HPDE6-E6E7 (cell line): ENCODE results near the gene GFAP.

Experiments used
- DNase-seq: peaks from one replicate; pipeline ENCODE4 v3.0.0; 2011; ENCODE audit warnings: missing footprints; ENCODE audit errors: extremely low spot score

The GFAP gene

DNA sequence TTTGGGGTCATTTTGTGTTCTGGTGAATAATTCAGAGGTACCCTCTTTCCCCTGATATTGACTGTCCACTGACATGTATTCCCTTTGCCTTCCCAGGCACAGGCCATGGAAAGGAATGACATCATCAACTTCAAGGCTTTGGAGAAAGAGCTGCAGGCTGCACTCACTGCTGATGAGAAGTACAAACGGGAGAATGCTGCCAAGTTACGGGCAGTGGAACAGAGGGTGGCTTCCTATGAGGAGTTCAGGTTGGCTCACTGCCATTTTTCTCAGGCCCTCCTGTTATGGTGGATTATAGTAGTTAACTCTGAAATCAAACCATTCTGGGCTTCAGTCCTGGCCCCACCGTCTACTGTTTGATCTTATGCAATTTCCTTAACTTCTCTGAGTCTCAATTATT, 14.4 kb downstream of the GFAP start:
- DNase-seq, result no peak

DNA sequence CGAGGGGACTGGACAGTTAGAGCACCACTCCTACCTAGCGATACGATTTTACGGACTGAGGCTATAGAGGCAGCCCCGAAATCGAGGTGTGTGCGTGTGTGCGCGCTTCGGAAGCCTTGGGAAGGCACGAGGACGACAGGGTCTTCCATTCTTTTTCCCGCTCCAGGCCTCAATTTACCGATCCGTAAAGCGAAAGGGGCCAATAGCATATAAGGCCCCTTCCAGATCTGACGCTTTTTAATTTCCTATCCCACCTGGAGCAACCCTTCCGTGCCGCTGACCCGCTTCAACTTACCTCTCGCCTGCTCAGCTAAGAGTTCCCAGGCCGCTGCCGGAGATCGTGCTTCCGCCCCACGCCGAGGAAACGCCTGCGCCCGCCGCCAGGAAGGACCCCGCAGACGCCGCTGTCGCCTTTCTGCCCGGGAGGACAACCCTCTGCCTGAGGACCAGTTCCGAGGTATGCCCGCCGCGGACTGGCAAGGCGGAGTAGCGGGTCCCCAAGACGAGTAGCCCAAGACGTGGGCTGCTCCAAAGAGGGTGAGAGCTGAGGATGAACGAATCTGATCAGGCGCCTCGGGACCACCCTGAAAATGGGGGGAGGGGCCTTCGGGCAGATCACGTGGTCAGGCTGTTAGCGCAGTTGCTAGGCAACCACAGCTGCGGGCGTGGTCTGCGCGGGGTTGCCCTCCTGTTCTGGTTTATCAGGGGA, 16.1 kb downstream of the GFAP start, which contains the start of gene EFTUD2:
Gene EFTUD2, minus strand, starts transcription at position 372 of the 709 bp plus-strand sequence. CDS start 4,924 bp downstream, outside the sequence.
- peak; percentile 85 for DNase-seq

GRCh38 chr17:44898768-44899073, 16.6 kb downstream of the GFAP start:
- DNase-seq, result peak; percentile 32

- no peak for DNase-seq
These were observed 20.7 kb downstream of the GFAP start for GRCh38 chr17:44894642-44895041.

DNA sequence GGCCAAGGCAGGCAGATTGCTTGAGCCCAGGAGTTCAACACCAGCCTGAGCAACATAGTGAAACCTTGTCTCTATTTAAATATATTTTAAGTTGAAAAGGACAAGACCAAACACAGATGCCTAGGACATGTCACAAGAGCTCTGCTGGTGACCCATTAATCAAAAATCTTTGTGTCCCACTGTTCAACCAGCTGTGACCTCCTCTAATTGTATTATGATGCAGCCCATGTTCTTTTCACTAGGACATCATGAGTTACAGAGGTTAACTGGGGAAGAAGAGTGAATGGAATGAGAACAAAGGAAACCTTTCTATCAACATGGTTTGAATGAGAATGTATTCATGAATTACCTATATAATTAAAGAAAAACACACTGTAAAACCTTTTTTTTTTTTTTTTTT, 23.1 kb downstream of the GFAP start:
- DNase-seq, result no peak

- DNase-seq, result no peak
These were observed 26.3 kb downstream of the GFAP start for GRCh38 chr17:44889003-44889402.

- DNase-seq, result no peak
These were observed 27.0 kb downstream of the GFAP start for GRCh38 chr17:44887971-44888954.

DNA sequence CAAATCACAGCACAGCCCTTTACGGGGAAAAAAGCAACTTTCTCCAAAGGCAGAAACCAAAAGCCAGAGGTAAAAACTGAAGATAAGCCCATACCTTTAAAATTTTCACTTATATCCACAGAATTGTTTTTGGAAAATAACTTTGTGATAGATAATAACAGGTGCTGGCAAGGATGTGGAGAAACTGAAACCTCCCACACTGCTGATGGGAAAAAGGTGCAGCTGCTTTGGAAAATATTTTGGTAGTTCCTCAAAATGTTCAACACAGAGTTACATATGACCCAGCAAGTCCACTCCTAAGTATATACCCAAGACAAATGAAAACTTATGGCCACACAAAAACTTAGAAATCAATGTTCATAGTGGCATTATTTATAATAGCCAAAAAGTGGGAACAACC, 28.3 kb downstream of the GFAP start:
- DNase-seq, result no peak

- DNase-seq, result no peak
These were observed 30.4 kb downstream of the GFAP start for GRCh38 chr17:44884941-44885340.

- DNase-seq, result no peak
These were observed 34.2 kb downstream of the GFAP start for GRCh38 chr17:44881145-44881544.

GRCh38 chr17:44880062-44880461, 35.2 kb downstream of the GFAP start:
- no peak for DNase-seq

DNA sequence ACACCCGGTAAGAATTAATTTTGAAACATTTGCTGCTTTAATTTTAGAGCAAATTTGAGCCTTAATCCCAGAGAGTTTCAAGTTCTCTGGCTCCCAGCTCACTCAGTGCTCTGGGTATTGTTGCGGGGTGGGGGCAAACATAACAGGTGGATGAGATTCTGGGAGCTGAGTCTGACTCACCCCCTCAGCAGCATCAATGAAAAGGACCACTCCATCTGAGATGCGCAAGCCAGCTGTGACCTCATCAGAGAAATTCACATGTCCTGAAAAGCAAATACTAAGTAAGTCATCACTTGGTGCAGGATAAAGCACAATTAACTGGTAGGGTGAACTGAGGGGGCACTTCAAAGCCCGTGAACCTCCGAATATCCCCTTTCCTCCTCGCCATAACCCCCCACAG, 35.9 kb downstream of the GFAP start:
- DNase-seq, result no peak

DNA sequence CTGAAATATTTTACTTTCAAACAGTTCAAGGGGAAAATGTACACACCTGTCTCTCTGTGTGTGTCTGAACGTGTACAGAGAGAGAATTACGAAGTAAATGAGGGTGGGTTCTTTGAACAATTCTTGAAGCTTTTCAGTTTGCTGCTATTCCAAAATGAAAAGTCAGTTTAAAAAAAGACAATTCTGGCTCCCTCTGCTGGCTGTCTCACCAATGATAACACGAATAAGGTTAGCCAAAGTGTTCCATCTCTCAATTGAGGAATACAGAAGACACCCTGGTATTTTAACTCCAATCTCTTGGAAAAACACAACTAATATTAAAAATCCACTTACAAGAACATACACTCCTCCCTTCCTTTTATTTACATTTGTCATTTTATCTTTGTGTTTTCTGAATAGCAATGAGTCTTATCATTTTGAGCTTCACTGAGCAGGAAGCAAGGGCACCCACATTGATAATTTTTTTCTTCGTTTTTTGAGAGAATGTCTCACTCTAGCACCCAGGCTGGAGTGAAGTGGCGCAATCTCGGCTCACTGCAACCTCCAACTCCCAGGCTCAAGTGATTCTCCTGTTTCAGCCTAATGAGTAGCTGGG, 36.6 kb downstream of the GFAP start:
- DNase-seq, result peak; percentile 32

- no peak for DNase-seq
These were observed 38.2 kb downstream of the GFAP start for GRCh38 chr17:44877121-44877520.

GRCh38 chr17:44875761-44876160, 39.5 kb downstream of the GFAP start:
- no peak for DNase-seq

DNA sequence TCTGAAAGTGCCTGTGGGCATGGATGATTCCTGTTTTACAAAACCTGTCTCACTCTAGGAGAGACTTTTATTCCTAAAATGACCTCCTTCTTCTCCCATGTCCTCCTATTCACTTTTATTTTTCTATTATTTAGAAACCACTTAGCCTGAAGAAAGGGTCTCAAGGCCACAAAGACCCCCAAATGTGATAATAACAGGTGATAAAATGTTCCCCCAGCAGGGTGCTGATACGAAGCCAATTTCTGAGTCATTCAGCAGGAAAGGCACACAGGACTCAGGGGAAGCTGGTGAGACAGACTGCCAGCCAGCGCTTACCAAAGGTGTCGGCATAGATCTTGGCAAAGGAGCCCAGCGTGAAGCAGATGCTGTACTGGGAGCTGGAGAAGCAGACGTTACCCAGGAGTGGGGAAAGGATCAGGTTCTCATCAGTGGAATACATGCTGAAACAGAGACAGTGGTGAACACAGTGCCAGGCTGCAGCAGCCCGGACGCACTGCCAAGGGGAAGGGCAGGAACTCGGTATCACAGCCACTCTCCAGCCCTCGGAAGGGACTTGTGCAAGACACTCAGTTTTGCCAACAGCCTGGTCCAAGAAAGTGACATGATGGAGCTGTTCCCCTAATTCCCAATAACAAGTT, 43.0 kb downstream of the GFAP start:
- no peak for DNase-seq

- DNase-seq, result no peak
These were observed 43.7 kb downstream of the GFAP start for GRCh38 chr17:44871556-44871955.

GRCh38 chr17:44867841-44868240, 47.5 kb downstream of the GFAP start:
- no peak for DNase-seq

GRCh38 chr17:44865931-44866330, 49.4 kb downstream of the GFAP start:
- DNase-seq, result no peak

GRCh38 chr17:44865231-44865660, 50.1 kb downstream of the GFAP start:
- peak; percentile 59 for DNase-seq

DNA sequence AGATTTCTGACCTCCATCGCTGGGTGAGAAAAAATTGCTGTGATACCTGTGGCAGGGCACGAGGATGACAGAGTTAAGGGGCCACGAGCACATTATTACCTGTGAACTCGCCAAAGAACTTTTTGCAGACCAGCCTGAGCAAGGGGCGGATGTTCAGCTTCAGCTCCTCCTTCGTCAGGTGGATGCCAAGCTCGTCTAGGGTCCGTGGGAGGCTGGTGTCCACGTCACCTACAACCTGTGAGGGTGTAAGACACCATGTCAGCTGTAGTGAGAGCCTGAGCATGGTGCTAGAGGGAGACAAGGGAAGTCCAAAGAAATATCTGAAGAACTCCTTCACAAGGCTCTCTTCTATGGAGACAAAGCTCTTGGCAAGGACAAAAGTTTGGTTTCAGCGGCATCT, 50.5 kb downstream of the GFAP start:
- no peak for DNase-seq
